Naive thymus-derived CD4-positive, alpha-beta T cell (primary cell): ENCODE results near the gene FMNL2. TPM values are rescaled to one million over a fixed set of nuclear protein-coding genes. Genes with fewer than 3 reads are reported as not detected.

ENCODE experiments used
- ATAC-seq: fragments of 150-1000 bp; cut with Tn5 transposase; 2 replicates; pipeline ENCODE4 v1.10.0; 2021; ENCODE audit warnings: mild to moderate bottlenecking, moderate library complexity
- CTCF ChIA-PET: fragments of 350-600 bp; sonication (Branson Sonifier 250); formaldehyde crosslinking; loops from one replicate; lab custom pipeline; 2021; ENCODE audit warnings: antibody characterized with exemption; lab: Charles Lee
- POLR2A ChIA-PET: fragments of 350-600 bp; sonication (Branson Sonifier 250); formaldehyde crosslinking; loops from one replicate; lab custom pipeline; 2021; ENCODE audit warnings: antibody characterized with exemption, inconsistent platforms; lab: Charles Lee
- DNase-seq, 9 donors: peaks; one replicate each; pipeline versions ENCODE4 v3.0.0 to v3.0.0-alpha.2; 2020 to 2022; ENCODE audit warnings: mixed read lengths in 1 of 9
- H3K27ac ChIP-seq: one replicate; pipeline ENCODE4 v1.7.0; 2013; ENCODE audit warnings: mild to moderate bottlenecking, low read depth, low read length, moderate library complexity
- H3K27me3 ChIP-seq, 2 donors: one replicate each; pipeline ENCODE4 v1.7.0; 2013; ENCODE audit warnings: low read length in 2 of 2, mild to moderate bottlenecking in 2 of 2, moderate library complexity in 2 of 2; ENCODE audit not compliant: control insufficient read depth in 2 of 2, insufficient read depth in 2 of 2
- H3K36me3 ChIP-seq, 3 experiments: 1 replicate in 2 of 3; 2 replicates in 1 of 3; pipeline ENCODE4 v1.7.0; 2013; ENCODE audit warnings: low read length in 3 of 3, mild to moderate bottlenecking in 3 of 3, moderate library complexity in 1 of 3; ENCODE audit not compliant: insufficient read depth in 3 of 3, control insufficient read depth in 2 of 3
- H3K4me1 ChIP-seq, 2 donors: one replicate each; pipeline ENCODE4 v1.7.0; 2013; ENCODE audit warnings: low read length in 2 of 2, mild to moderate bottlenecking in 2 of 2, moderate library complexity in 1 of 2; ENCODE audit not compliant: control insufficient read depth in 2 of 2, insufficient read depth in 2 of 2
- H3K4me3 ChIP-seq: 2 replicates; pipeline ENCODE4 v1.7.0; 2013; ENCODE audit warnings: mild to moderate bottlenecking, low read length
- H3K9me3 ChIP-seq, 3 experiments: 1 replicate in 2 of 3; 2 replicates in 1 of 3; pipeline ENCODE4 v1.7.0; 2013; ENCODE audit warnings: low read length in 3 of 3; ENCODE audit not compliant: control insufficient read depth in 2 of 3
- H3K27ac Mint-ChIP-seq, 9 donors: one replicate each; pipeline ENCODE4 v1.8.0; 2020 to 2022; ENCODE audit warnings: mixed read lengths in 9 of 9, mild to moderate bottlenecking in 8 of 9, moderate library complexity in 5 of 9, inconsistent platforms in 2 of 9
- H3K27me3 Mint-ChIP-seq, 5 donors: one replicate each; pipeline ENCODE4 v1.8.0; 2021 to 2022; ENCODE audit warnings: mixed read lengths in 5 of 5, mild to moderate bottlenecking in 1 of 5
- H3K36me3 Mint-ChIP-seq, 5 donors: one replicate each; pipeline ENCODE4 v1.8.0; 2020 to 2022; ENCODE audit warnings: mixed read lengths in 5 of 5, mild to moderate bottlenecking in 3 of 5, inconsistent platforms in 1 of 5
- H3K4me1 Mint-ChIP-seq, 7 donors: one replicate each; pipeline ENCODE4 v1.8.0; 2020 to 2022; ENCODE audit warnings: mixed read lengths in 7 of 7, mild to moderate bottlenecking in 3 of 7, inconsistent platforms in 1 of 7
- H3K4me3 Mint-ChIP-seq, 10 donors: one replicate each; pipeline ENCODE4 v1.8.0; 2020 to 2022; ENCODE audit warnings: mild to moderate bottlenecking in 10 of 10, mixed read lengths in 10 of 10, moderate library complexity in 6 of 10, inconsistent platforms in 2 of 10
- H3K9me3 Mint-ChIP-seq, 11 donors: one replicate each; pipeline ENCODE4 v1.8.0; 2020 to 2022; ENCODE audit warnings: mixed read lengths in 11 of 11, mild to moderate bottlenecking in 4 of 11, inconsistent platforms in 1 of 11, moderate library complexity in 1 of 11
- intact Hi-C, 2 donors: fragments of 100-400 bp; cut with micrococcal nuclease; formaldehyde crosslinking; loops; one replicate each; pipeline ENCODE4 v1.15.1; 2023
- polyA plus RNA-seq, 2 donors: library from polyadenylated mRNA; unstranded; fragments of 300-500 nt; fragmentation: Illumina TruSeq; gene quantifications; one replicate each; pipeline ENCODE4 v1.2.3, GENCODE V29; 2021
- total RNA-seq, 6 experiments: library from RNA in 5 of 6; stranded (reverse) in 5 of 6; gene quantifications; 1 replicate in 5 of 6; 2 replicates in 1 of 6; pipeline ENCODE4 v1.2.3 and lab custom pipeline; 2021 to 2026

Gene FMNL2
- total and polyA plus RNA-seq, 7 experiments from 2014 or later = 0.16 to 2.7 (median 1.2) TPM

DNA sequence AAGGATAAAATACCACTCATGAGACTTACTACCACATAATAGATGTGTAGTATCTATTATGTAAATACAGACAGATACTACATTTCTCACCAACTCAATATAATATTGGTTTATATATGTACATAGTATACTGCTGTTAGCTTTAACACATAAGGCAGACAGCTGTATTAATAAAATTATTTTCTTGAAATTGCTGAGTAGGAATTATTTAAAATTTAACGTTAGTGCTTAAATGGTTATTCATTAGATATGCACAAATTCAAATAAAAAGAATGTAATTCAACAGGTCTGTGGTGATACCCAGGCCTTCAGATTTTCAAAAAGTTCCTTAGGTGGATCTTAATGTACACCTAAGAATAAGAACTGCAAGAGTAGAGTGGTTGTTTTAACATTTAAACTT, 323.2 kb downstream of the FMNL2 start:
- POLR2A ChIA-PET = no interaction called here

GRCh38 chr2:152661076-152661475, 326.1 kb downstream of the FMNL2 start:
- Histone ChIP-seq H3K27ac (no peak overlapping the region), H3K4me3 (no peak overlapping the region), H3K36me3 (peaks cover 16 to 93% (median 63%) of the 10 kb centered on the region in 3 experiments), H3K9me3 (no peaks in the 10 kb centered on the region), H3K4me1 (no peaks in the 10 kb centered on the region), H3K27me3 (no peaks in the 10 kb centered on the region)
- H3K4me3 Mint-ChIP-seq = no peak overlapping the region
- ATAC-seq (no peak), DNase-seq (no peak)
- no peaks in the 10 kb centered on the region for H3K9me3 Mint-ChIP-seq
- ChIA-PET CTCF (interaction anchor here (1.0 kb wide), 1 partner anchor 25 kb away, joined by 7 read pairs; no protein-coding TSS in a partner anchor), POLR2A (no interaction called here)
- H3K4me1 Mint-ChIP-seq = peaks cover 0 to 4% (median 0%) of the 10 kb centered on the region in 7 donors
- intact Hi-C loops = loop anchor here in 1 of 2 donors (10.0 kb wide), 1 partner anchor 1196 kb away; no protein-coding TSS in a partner anchor
- H3K36me3 Mint-ChIP-seq = peaks cover 8 to 62% (median 31%) of the 10 kb centered on the region in 5 donors
- no peak overlapping the region for H3K27ac Mint-ChIP-seq
- no peaks in the 10 kb centered on the region for H3K27me3 Mint-ChIP-seq

More for the DNA sequence above, 323.2 kb downstream of the FMNL2 start:
- Histone ChIP-seq H3K4me3 (no peak overlapping the region), H3K27ac (no peak overlapping the region), H3K9me3 (no peaks in the 10 kb centered on the region), H3K27me3 (no peaks in the 10 kb centered on the region), H3K4me1 (no peaks in the 10 kb centered on the region), H3K36me3 (peaks cover 17 to 82% (median 57%) of the 10 kb centered on the region in 3 experiments)
- no peak overlapping the region for H3K27ac Mint-ChIP-seq
- H3K9me3 Mint-ChIP-seq = no peaks in the 10 kb centered on the region
- CTCF ChIA-PET = no interaction called here
- DNase-seq (no peak), ATAC-seq (no peak)
- H3K4me1 Mint-ChIP-seq = peaks cover 0 to 4% (median 0%) of the 10 kb centered on the region in 7 donors
- H3K36me3 Mint-ChIP-seq = peaks cover 4 to 52% (median 20%) of the 10 kb centered on the region in 5 donors
- no peaks in the 10 kb centered on the region for H3K27me3 Mint-ChIP-seq
- no peak overlapping the region for H3K4me3 Mint-ChIP-seq
- intact Hi-C loops = loop anchor here (5.0 to 10.0 kb wide), 3 partner anchors 34 to 481 kb away; partner anchors contain the start of genes ARL6IP6 (in 1 of the 2), PRPF40A (in 1 of the 2) and STAM2 (in 1 of the 2)

DNA sequence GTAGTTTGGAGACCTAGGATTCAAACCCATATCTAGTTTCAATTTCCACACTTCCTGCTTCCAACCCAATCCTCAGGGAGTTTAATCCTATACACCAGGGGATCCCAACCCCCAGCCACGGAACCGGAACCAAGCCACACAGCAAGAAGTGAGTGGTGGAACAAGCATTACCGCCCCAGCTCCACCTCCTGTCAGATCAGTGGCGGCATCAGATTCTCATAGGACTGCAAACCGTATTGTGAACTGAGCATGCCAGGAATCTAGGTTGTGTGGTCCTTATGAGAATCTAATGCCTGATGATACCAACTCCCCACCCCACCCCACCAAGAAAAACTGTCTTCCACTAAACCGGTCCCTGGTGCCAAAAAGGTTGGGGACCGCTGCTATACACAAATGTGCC, 329.8 kb downstream of the FMNL2 start:
- H3K27ac Mint-ChIP-seq = peak overlapping the region in 1 of 9 donors; percentile 53
- H3K27ac ChIP-seq = no peak overlapping the region
- intact Hi-C loops = loop anchor here in 1 of 2 donors (10.0 kb wide), 1 partner anchor 1200 kb away; no protein-coding TSS in a partner anchor

GRCh38 chr2:152674334-152674733, 339.4 kb downstream of the FMNL2 start:
- ChIA-PET POLR2A (no interaction called here), CTCF (no interaction called here)
- H3K4me1 ChIP-seq = no peaks in the 10 kb centered on the region
- H3K27me3 Mint-ChIP-seq = no peaks in the 10 kb centered on the region
- H3K36me3 ChIP-seq = peaks cover 11 to 68% (median 17%) of the 10 kb centered on the region in 3 experiments
- H3K4me3 ChIP-seq = no peak overlapping the region
- no peak overlapping the region for H3K4me3 Mint-ChIP-seq
- ATAC-seq (no peak), DNase-seq (no peak)
- H3K4me1 Mint-ChIP-seq = peaks cover 0 to 4% (median 0%) of the 10 kb centered on the region in 7 donors
- peaks cover 0 to 40% (median 14%) of the 10 kb centered on the region in 5 donors for H3K36me3 Mint-ChIP-seq
- no peaks in the 10 kb centered on the region for H3K9me3 Mint-ChIP-seq
- intact Hi-C loops = no loop called here
- H3K27ac Mint-ChIP-seq = peak overlapping the region in 2 of 9 donors; percentile 0 to 28
- no peaks in the 10 kb centered on the region for H3K9me3 ChIP-seq
- no peak overlapping the region for H3K27ac ChIP-seq
- no peaks in the 10 kb centered on the region for H3K27me3 ChIP-seq

More for the DNA sequence above, 329.8 kb downstream of the FMNL2 start:
- no peak for DNase-seq
- Mint-ChIP-seq H3K36me3 (peaks cover 10 to 60% (median 30%) of the 10 kb centered on the region in 5 donors), H3K27me3 (no peaks in the 10 kb centered on the region), H3K9me3 (no peaks in the 10 kb centered on the region), H3K4me1 (no peaks in the 10 kb centered on the region), H3K4me3 (no peak overlapping the region)
- CTCF ChIA-PET = no interaction called here
- POLR2A ChIA-PET = no interaction called here
- Histone ChIP-seq H3K36me3 (peaks cover 8 to 90% (median 36%) of the 10 kb centered on the region in 3 experiments), H3K9me3 (no peaks in the 10 kb centered on the region), H3K4me3 (no peak overlapping the region), H3K4me1 (no peaks in the 10 kb centered on the region), H3K27me3 (no peaks in the 10 kb centered on the region)
- ATAC-seq = no peak

- ChIA-PET CTCF (no interaction called here), POLR2A (no interaction called here)
- DNase-seq (no peak), ATAC-seq (no peak)
- no peaks in the 10 kb centered on the region for H3K9me3 ChIP-seq
- H3K36me3 ChIP-seq = peaks cover 7 to 68% (median 20%) of the 10 kb centered on the region in 3 experiments
- H3K4me3 ChIP-seq = no peak overlapping the region
- H3K27me3 ChIP-seq = no peaks in the 10 kb centered on the region
- Mint-ChIP-seq H3K4me1 (peaks cover 0 to 5% (median under 1%) of the 10 kb centered on the region in 7 donors), H3K27ac (no peak overlapping the region), H3K4me3 (no peak overlapping the region), H3K36me3 (peaks cover 3 to 38% (median 23%) of the 10 kb centered on the region in 5 donors), H3K27me3 (no peaks in the 10 kb centered on the region), H3K9me3 (no peaks in the 10 kb centered on the region)
- H3K4me1 ChIP-seq = no peaks in the 10 kb centered on the region
- intact Hi-C loops = loop anchor here in 1 of 2 donors (2.0 kb wide), 1 partner anchor 14 kb away; no protein-coding TSS in a partner anchor
- no peak overlapping the region for H3K27ac ChIP-seq
These were observed 341.5 kb downstream of the FMNL2 start for GRCh38 chr2:152676461-152676860.

- no peak overlapping the region for H3K27ac Mint-ChIP-seq
- POLR2A ChIA-PET = no interaction called here
- intact Hi-C loops = no loop called here
- ATAC-seq (no peak), DNase-seq (no peak)
- H3K27me3 ChIP-seq = no peaks in the 10 kb centered on the region
- CTCF ChIA-PET = no interaction called here
- H3K4me1 Mint-ChIP-seq = peaks cover 0 to 20% (median 12%) of the 10 kb centered on the region in 7 donors
- peaks cover under 1 to 28% (median 18%) of the 10 kb centered on the region in 5 donors for H3K36me3 Mint-ChIP-seq
- H3K4me1 ChIP-seq = peaks cover 0 to 6% of the 10 kb centered on the region in 2 donors
- peaks cover 0 to 57% (median 16%) of the 10 kb centered on the region in 3 experiments for H3K36me3 ChIP-seq
- no peaks in the 10 kb centered on the region for H3K9me3 Mint-ChIP-seq
- H3K9me3 ChIP-seq = no peaks in the 10 kb centered on the region
- no peak overlapping the region for H3K4me3 Mint-ChIP-seq
- H3K4me3 ChIP-seq = no peak overlapping the region
- no peak overlapping the region for H3K27ac ChIP-seq
- no peaks in the 10 kb centered on the region for H3K27me3 Mint-ChIP-seq
These were observed 343.8 kb downstream of the FMNL2 start for GRCh38 chr2:152678808-152679207.

GRCh38 chr2:152682663-152683062, 347.7 kb downstream of the FMNL2 start:
- no peak for DNase-seq
- Mint-ChIP-seq H3K27me3 (no peaks in the 10 kb centered on the region), H3K27ac (peak overlapping the region in 1 of 9 donors; percentile 26), H3K9me3 (no peaks in the 10 kb centered on the region), H3K36me3 (peaks cover 3 to 24% (median 14%) of the 10 kb centered on the region in 5 donors), H3K4me3 (no peak overlapping the region), H3K4me1 (peaks cover 14 to 49% (median 44%) of the 10 kb centered on the region in 7 donors)
- intact Hi-C loops = no loop called here
- Histone ChIP-seq H3K4me1 (peaks cover 0 to 6% of the 10 kb centered on the region in 2 donors), H3K27ac (no peak overlapping the region), H3K4me3 (no peak overlapping the region), H3K36me3 (peaks cover 0 to 22% (median 13%) of the 10 kb centered on the region in 3 experiments), H3K27me3 (no peaks in the 10 kb centered on the region), H3K9me3 (no peaks in the 10 kb centered on the region)
- ChIA-PET CTCF (no interaction called here), POLR2A (no interaction called here)
- ATAC-seq = no peak
